HG02870 (cell line): ENCODE results near the gene BDNF.

Source experiments
- ATAC-seq: cut with Tn5 transposase; IDR thresholded peaks from one replicate; pipeline ENCODE4 v1.9.1; 2021; ENCODE audit warnings: mild to moderate bottlenecking, moderate library complexity; ENCODE audit not compliant: unreplicated experiment

Gene BDNF

GRCh38 chr11:27605422-27605821, 94.8 kb downstream of the BDNF start:
- ATAC-seq = no peak
